Body of pancreas (tissue), 4 donors: Measurements from ENCODE around the gene VPS26B. TPM values are rescaled to one million over a fixed set of nuclear protein-coding genes. Genes with fewer than 3 reads are reported as not detected.

Experiments
- ATAC-seq: fragments of 150-250 bp; one replicate; pipeline ENCODE4 v1.9.1; 2016
- DNase-seq, 4 donors: peaks; one replicate each; pipeline ENCODE4 v3.0.0-alpha.2; 2019
- H3K27ac ChIP-seq, 4 donors: fragments of 200-600 bp; sonication (generic); 1 replicate in 3 of 4; 2 replicates in 1 of 4; pipeline versions ENCODE4 v1.5.1 to v1.6.1; 2016 to 2019; ENCODE audit warnings: mild to moderate bottlenecking in 1 of 4, mixed read lengths in 1 of 4, moderate library complexity in 1 of 4
- H3K27me3 ChIP-seq, 2 donors: fragments of 200-600 bp; sonication (generic); one replicate each; pipeline ENCODE4 v1.6.0; 2016; ENCODE audit warnings: mild to moderate bottlenecking in 1 of 2
- H3K36me3 ChIP-seq, 2 donors: fragments of 200-600 bp; sonication (generic); replicated peaks in 1 of 2; 2 replicates each; pipeline ENCODE4 v1.5.1; 2016; ENCODE audit warnings: low read depth in 2 of 2; ENCODE audit not compliant: insufficient read depth in 1 of 2
- H3K4me1 ChIP-seq: fragments of 200-600 bp; sonication (generic); one replicate; pipeline ENCODE4 v1.6.0; 2016
- H3K4me3 ChIP-seq, 2 donors: fragments of 200-600 bp; sonication (generic); 1 replicate in 1 of 2; 2 replicates in 1 of 2; pipeline ENCODE4 v1.5.1; 2016 to 2019
- H3K9me3 ChIP-seq, 3 donors: fragments of 200-600 bp; sonication (generic); 1 replicate in 2 of 3; 2 replicates in 1 of 3; pipeline ENCODE4 v1.5.1; 2016
- POLR2A ChIP-seq, 3 donors: fragments of 450-650 bp; IDR thresholded peaks; one replicate each; pipeline ENCODE4 v1.6.1; 2016; ENCODE audit warnings: antibody characterized with exemption in 3 of 3, mild to moderate bottlenecking in 2 of 3
- WGBS, 2 donors: methylation state at CpG; one replicate each; pipeline ENCODE4 v1.1.5; 2017; 5-methylcytosine and 5-hydroxymethylcytosine counted together
- intact Hi-C: fragments of 100-400 bp; cut with DNase I; formaldehyde crosslinking; loops from one replicate; pipeline ENCODE4 v1.15.1; 2023
- total RNA-seq, 2 donors: library from RNA; depleted of rRNA; stranded (reverse); fragments of >200 nt; gene quantifications; one replicate each; pipeline ENCODE4 v1.1.0, GENCODE V29; 2016
- TF ChIP-seq, protein P1 (sequence below), 7 experiments: fragments of 450-650 bp in 4 of 7; fragments of 200-600 bp in 3 of 7; sonication (generic) in 3 of 7; IDR thresholded peaks; one replicate each; pipeline ENCODE4 v1.5.1; 2016 to 2019; ENCODE audit warnings: antibody characterized with exemption in 7 of 7

The VPS26B gene
- total RNA-seq, 2 donors from 2014 or later = 23.7 to 34.8 TPM

- TF ChIP-seq POLR2A (IDR thresholded peaks at IDR 0.05) = no peak
- TF ChIP-seq, protein P1, sequence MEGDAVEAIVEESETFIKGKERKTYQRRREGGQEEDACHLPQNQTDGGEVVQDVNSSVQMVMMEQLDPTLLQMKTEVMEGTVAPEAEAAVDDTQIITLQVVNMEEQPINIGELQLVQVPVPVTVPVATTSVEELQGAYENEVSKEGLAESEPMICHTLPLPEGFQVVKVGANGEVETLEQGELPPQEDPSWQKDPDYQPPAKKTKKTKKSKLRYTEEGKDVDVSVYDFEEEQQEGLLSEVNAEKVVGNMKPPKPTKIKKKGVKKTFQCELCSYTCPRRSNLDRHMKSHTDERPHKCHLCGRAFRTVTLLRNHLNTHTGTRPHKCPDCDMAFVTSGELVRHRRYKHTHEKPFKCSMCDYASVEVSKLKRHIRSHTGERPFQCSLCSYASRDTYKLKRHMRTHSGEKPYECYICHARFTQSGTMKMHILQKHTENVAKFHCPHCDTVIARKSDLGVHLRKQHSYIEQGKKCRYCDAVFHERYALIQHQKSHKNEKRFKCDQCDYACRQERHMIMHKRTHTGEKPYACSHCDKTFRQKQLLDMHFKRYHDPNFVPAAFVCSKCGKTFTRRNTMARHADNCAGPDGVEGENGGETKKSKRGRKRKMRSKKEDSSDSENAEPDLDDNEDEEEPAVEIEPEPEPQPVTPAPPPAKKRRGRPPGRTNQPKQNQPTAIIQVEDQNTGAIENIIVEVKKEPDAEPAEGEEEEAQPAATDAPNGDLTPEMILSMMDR (IDR thresholded peaks at IDR 0.05) = no peak
- peaks cover 0 to 16% of the 10 kb centered on the region in 2 donors for H3K27me3 ChIP-seq
- ATAC-seq (no peak), DNase-seq (no peak)
- H3K4me3 ChIP-seq = no peak overlapping the region
- H3K4me1 ChIP-seq = no peaks in the 10 kb centered on the region
- intact Hi-C loops = no loop called here
- 29 to 31% methylated on average over 5 of the region's 5 CpGs for WGBS, 2 donors
- H3K9me3 ChIP-seq = no peaks in the 10 kb centered on the region
- H3K36me3 ChIP-seq = no peaks in the 10 kb centered on the region
- no peak overlapping the region for H3K27ac ChIP-seq
Measured at GRCh38 chr11:134270250-134270714, 45.8 kb downstream of the VPS26B start.

DNA sequence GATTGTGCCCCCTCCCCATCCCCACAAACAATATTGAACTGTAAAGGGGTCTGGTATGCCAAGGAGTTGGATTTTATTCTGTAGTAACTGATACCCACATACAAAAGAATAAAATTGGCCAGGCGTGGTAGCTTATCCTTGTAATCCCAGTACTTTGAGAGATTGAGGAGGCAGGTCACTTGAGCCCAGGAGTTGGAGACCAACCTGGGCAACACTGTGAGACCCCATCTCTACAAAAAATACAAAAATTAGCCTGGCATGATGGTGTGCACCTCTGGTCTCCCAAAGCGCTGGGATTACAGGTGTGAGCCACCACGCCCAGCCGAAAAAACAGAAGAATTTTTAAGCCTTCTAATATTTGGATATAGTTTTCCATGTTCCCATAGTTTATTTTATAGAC is 47.5 kb downstream of the VPS26B start:
- H3K36me3 ChIP-seq = no peaks in the 10 kb centered on the region
- intact Hi-C loops = no loop called here

GRCh38 chr11:134272381-134273316 is 48.2 kb downstream of the VPS26B start:
- ATAC-seq (no peak), DNase-seq (no peak)
- TF ChIP-seq, protein P1 (IDR thresholded peaks at IDR 0.05) = no peak
- TF ChIP-seq POLR2A (IDR thresholded peaks at IDR 0.05) = no peak
- 33 to 34% methylated on average over 18 of the region's 18 CpGs for WGBS, 2 donors
- Histone ChIP-seq H3K27me3 (peaks cover 0 to 28% of the 10 kb centered on the region in 2 donors), H3K4me3 (no peak overlapping the region), H3K27ac (no peak overlapping the region), H3K36me3 (no peaks in the 10 kb centered on the region), H3K4me1 (peaks cover 17% of the 10 kb centered on the region), H3K9me3 (no peaks in the 10 kb centered on the region)
- intact Hi-C loops = no loop called here

More for the DNA sequence above, 47.5 kb downstream of the VPS26B start:
- peaks cover 16% of the 10 kb centered on the region for H3K4me1 ChIP-seq
- H3K9me3 ChIP-seq = no peaks in the 10 kb centered on the region
- 84 to 87% methylated on average over 4 of the region's 4 CpGs for WGBS, 2 donors
- TF ChIP-seq POLR2A (IDR thresholded peaks at IDR 0.05) = no peak
- TF ChIP-seq, protein P1 (IDR thresholded peaks at IDR 0.05) = no peak
- DNase-seq = no peak
- ATAC-seq = no peak
- H3K27ac ChIP-seq = no peak overlapping the region
- H3K27me3 ChIP-seq = peaks cover 0 to 24% of the 10 kb centered on the region in 2 donors
- H3K4me3 ChIP-seq = no peak overlapping the region

DNA sequence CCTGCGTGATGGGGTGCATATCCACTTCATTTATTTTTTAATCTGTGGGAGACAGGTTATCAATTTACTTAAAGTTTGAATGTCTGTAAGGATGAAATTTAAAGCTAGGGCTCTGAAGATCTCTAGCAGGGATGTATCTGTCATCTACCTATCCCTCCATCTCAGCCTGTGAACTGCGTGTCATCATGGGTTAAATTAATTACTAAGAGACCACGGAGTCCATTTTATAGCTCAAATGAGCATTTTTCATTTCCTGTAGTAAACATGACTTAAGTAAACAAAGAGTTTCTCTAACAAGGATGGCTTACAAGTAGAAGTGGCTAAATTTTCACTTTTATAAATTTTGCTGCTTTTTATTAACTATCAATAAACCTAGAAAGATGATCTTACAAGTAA is 48.8 kb downstream of the VPS26B start:
- WGBS, 2 donors = 30 to 39% methylated on average over 3 of the region's 3 CpGs
- H3K27me3 ChIP-seq = peaks cover 0 to 30% of the 10 kb centered on the region in 2 donors
- no peak overlapping the region for H3K27ac ChIP-seq
- H3K4me3 ChIP-seq = no peak overlapping the region
- H3K9me3 ChIP-seq = no peaks in the 10 kb centered on the region
- DNase-seq (no peak), ATAC-seq (no peak)
- intact Hi-C loops = no loop called here
- TF ChIP-seq, protein P1 (IDR thresholded peaks at IDR 0.05) = no peak
- TF ChIP-seq POLR2A (IDR thresholded peaks at IDR 0.05) = no peak
- H3K36me3 ChIP-seq = no peaks in the 10 kb centered on the region
- H3K4me1 ChIP-seq = peaks cover 17% of the 10 kb centered on the region
